Measurements from ENCODE around the gene CPN1. TPM values are rescaled to one million over a fixed set of nuclear protein-coding genes. Genes with fewer than 3 reads are reported as not detected.

Gene CPN1
- total and polyA plus RNA-seq, 2 experiments from 2014 or later, result not detected

DNA sequence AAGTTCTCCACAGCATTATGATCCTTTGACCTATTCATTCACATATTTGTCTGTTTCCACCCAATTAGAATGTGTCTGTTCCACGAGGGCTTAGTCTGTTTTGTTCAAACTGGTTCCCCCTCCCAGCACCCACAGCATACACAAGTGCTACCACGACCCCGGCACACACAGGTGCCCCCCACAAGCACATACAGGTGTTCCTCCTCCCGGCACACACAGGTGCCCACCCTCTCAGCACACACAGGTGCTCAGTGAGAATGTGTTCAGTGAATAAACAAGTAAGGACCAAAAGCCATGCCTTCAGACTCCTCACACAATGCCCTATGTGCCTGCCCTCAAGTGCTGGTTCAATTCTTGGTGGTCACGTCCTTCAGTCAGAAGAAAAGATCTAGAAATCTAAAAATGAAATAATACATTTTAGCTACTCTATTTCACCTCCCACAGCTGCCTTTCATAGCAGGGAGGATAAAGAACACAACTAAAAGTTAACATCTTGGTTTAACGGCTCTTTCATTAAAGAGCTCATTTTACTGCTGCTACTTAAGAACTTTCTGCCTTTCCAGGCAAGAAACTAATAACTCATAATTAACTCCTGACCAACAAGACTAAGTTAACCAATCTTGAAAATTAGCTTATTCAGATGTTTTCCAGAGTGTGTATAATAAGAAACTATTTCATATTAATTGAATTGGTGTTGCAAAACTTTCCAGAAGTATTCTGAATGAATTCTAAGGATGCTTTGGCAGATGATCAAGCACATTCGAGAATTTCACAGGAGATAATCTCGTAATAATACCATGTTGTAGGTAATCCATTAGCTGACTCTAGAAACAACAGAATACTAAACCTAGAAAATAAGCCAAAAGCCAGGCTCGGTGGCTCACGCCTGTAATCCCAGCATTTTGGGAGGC, 74.2 kb downstream of the CPN1 start:
- no peaks in the 10 kb centered on the region for H3K9me3 ChIP-seq (ENCODE audit: low read depth)
- H3K4me2 ChIP-seq (ENCODE audit: unreplicated experiment), result peak overlapping the region; percentile 93
- no peak overlapping the region for H2AFZ ChIP-seq
- peaks cover 64% of the 10 kb centered on the region for H3K79me2 ChIP-seq (ENCODE audit: insufficient read depth)
- H3K27ac ChIP-seq, result peak overlapping the region; percentile 86
- no peaks in the 10 kb centered on the region for H4K20me1 ChIP-seq (ENCODE audit: insufficient read depth)
- H3K9me2 ChIP-seq (ENCODE audit: insufficient read depth), result no peaks in the 10 kb centered on the region
- H3F3A ChIP-seq (ENCODE audit: insufficient read depth), result peaks cover 61% of the 10 kb centered on the region
- H3K36me3 ChIP-seq (ENCODE audit: low read depth), result peaks cover 5% of the 10 kb centered on the region; the same call in 1 of the 2 replicates
- peak; percentile 45 for DNase-seq
- no peaks in the 10 kb centered on the region for H3K27me3 ChIP-seq (replicated peaks; ENCODE audit: insufficient read depth)
- H3K9ac ChIP-seq, result peak overlapping the region; percentile 85
- TF ChIP-seq EZH2phosphoT487 (IDR thresholded peaks at IDR 0.05; ENCODE audit: insufficient read depth, low read depth) (no peak), EZH2 (IDR thresholded peaks at IDR 0.05; ENCODE audit: insufficient read depth, poor library complexity, severe bottlenecking) (no peak)
- 16% methylated on average over 10 of the region's 10 CpGs for WGBS, 2 experiments (ENCODE audit: low coverage in 1 of 2, low lambda C conversion rate in 2 of 2, missing lambda C conversion rate in 2 of 2)
- peaks cover 43% of the 10 kb centered on the region for H3K4me1 ChIP-seq (ENCODE audit: insufficient read depth)
- in situ Hi-C loops (cut with MboI), result no loop called here
- H3K4me3 ChIP-seq, result peak overlapping the region; percentile 91

DNA sequence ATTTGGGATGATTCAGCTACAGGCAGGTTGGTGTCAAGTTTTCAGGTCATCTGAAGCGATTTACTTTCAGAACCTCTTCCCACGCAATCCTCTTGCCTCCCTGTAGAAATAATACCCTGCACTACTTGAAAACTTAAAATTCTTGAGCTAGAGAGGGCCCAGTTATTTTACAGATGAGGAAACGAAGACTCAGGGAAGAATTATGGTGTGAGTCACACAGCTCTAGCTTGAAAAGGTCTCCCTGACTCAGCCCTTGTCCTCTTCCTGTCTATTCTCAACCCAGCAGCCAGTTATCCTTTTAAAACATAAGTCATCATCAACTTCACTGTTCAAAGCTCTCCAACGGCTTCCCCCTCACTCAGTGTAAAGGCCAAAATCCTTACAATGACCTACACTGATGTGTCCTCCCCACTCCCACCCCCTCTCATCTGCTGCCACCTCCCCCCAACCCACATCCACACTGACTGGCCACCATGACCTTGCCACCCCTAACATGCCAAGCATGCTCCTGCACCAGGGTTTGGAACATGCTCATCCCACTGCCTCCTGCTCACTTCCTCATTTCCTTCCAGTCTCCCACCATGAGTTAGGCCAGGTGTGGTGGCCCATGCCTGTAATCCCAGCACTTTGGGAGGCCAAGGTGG, 75.3 kb downstream of the CPN1 start:
- peaks cover 53% of the 10 kb centered on the region for H3K4me1 ChIP-seq (ENCODE audit: insufficient read depth)

DNA sequence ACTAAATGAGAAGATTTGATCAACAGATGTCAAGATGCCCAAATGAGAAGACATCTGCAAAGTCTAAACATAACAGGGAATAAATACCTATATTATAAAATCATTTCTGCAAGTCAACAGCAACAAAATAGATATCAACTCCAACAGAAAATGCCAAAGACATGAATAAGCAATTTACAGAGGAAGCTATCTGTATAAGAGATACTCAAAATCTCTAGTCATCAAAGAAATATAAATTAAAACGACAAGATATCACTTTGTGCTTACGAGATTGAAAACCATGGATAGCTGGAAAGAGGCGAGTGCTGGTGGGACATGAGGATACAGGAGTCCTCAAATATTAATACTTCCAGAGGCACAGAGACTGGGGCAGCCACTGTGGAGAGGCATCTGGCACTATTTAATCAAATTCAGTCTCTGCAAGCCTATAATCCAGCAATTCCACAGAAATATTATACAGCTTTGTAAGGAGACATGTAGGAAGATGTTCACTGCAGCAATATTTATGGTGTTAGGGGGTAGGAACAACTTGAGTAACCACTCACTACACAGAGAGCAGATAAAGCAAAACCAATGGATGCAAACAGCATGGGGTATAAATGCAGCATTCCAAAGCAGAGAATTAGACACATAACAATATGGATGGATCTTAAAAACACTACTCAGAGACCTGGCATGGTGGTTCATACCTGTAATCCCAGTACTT, 76.7 kb downstream of the CPN1 start:
- peak overlapping the region; percentile 67 for H3K9ac ChIP-seq

More for the DNA sequence above, 75.3 kb downstream of the CPN1 start:
- TF ChIP-seq EZH2 (IDR thresholded peaks at IDR 0.05; ENCODE audit: insufficient read depth, poor library complexity, severe bottlenecking) (no peak), EZH2phosphoT487 (IDR thresholded peaks at IDR 0.05; ENCODE audit: insufficient read depth, low read depth) (no peak)
- Histone ChIP-seq H3K36me3 (ENCODE audit: low read depth) (peaks cover 5% of the 10 kb centered on the region; the same call in 1 of the 2 replicates), H4K20me1 (ENCODE audit: insufficient read depth) (no peaks in the 10 kb centered on the region), H3K27ac (peak overlapping the region; percentile 86), H3K79me2 (ENCODE audit: insufficient read depth) (peaks cover 75% of the 10 kb centered on the region), H3F3A (ENCODE audit: insufficient read depth) (peaks cover 69% of the 10 kb centered on the region), H3K27me3 (replicated peaks; ENCODE audit: insufficient read depth) (no peaks in the 10 kb centered on the region), H3K9me3 (ENCODE audit: low read depth) (no peaks in the 10 kb centered on the region), H3K9me2 (ENCODE audit: insufficient read depth) (no peaks in the 10 kb centered on the region), H3K4me3 (peak overlapping the region; percentile 91), H3K9ac (peak overlapping the region; percentile 85), H3K4me2 (ENCODE audit: unreplicated experiment) (peak overlapping the region; percentile 93), H2AFZ (no peak overlapping the region)
- in situ Hi-C loops (cut with MboI), result no loop called here
- 0% methylated on average over 4 of the region's 4 CpGs for WGBS, 2 experiments (ENCODE audit: low coverage in 1 of 2, low lambda C conversion rate in 2 of 2, missing lambda C conversion rate in 2 of 2)
- peak; percentile 98 for DNase-seq

DNA sequence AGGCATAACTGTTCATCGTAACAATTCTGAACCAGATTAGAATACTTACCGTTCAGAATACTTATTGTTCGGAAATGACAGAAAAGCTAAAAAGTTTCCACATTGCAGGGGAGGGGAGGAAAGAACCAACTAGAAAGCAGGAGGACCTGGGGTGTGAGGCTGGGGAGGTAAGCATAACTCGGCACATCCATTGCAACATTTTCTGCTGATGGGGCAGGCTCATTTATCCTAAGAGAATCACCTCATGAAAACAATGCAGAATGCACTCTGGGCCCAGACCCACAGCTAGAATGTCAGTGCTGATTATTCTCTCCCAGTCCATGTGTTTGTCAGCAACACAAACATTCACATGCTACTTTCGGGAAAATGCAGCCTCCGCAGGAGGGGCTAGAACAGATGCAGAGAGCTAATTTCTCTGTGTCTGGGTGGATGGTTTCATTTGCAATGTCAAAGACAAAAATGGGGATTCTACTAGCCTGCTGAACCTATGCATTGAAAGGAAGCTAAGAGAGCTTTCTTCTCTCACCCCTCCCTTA, 81.5 kb downstream of the CPN1 start:
- WGBS, 2 experiments (ENCODE audit: low coverage in 1 of 2, low lambda C conversion rate in 2 of 2, missing lambda C conversion rate in 2 of 2), result 80 to 83% methylated on average over 6 of the region's 6 CpGs
- H3K27me3 ChIP-seq (replicated peaks; ENCODE audit: insufficient read depth), result no peaks in the 10 kb centered on the region
- peaks cover 45% of the 10 kb centered on the region for H3K4me1 ChIP-seq (ENCODE audit: insufficient read depth)
- no peak for DNase-seq
- no peaks in the 10 kb centered on the region for H3K9me3 ChIP-seq (ENCODE audit: low read depth)
- H4K20me1 ChIP-seq (ENCODE audit: insufficient read depth), result no peaks in the 10 kb centered on the region
- peaks cover 8% of the 10 kb centered on the region; the same call in 1 of the 2 replicates for H3K36me3 ChIP-seq (ENCODE audit: low read depth)
- in situ Hi-C loops (cut with MboI), result no loop called here
- H3K9me2 ChIP-seq (ENCODE audit: insufficient read depth), result no peaks in the 10 kb centered on the region
- H3K4me2 ChIP-seq (ENCODE audit: unreplicated experiment), result no peak overlapping the region
- TF ChIP-seq EZH2 (IDR thresholded peaks at IDR 0.05; ENCODE audit: insufficient read depth, poor library complexity, severe bottlenecking) (no peak), EZH2phosphoT487 (IDR thresholded peaks at IDR 0.05; ENCODE audit: insufficient read depth, low read depth) (no peak)
- H3K79me2 ChIP-seq (ENCODE audit: insufficient read depth), result peaks cover 100% of the 10 kb centered on the region
- H3K4me3 ChIP-seq, result no peak overlapping the region
- peaks cover 36% of the 10 kb centered on the region for H3F3A ChIP-seq (ENCODE audit: insufficient read depth)
- no peak overlapping the region for H2AFZ ChIP-seq
- no peak overlapping the region for H3K27ac ChIP-seq
- no peak overlapping the region for H3K9ac ChIP-seq

More for the DNA sequence above, 76.7 kb downstream of the CPN1 start:
- 42 to 51% methylated on average over 3 of the region's 3 CpGs for WGBS, 2 experiments (ENCODE audit: low coverage in 1 of 2, low lambda C conversion rate in 2 of 2, missing lambda C conversion rate in 2 of 2)
- no peaks in the 10 kb centered on the region for H3K9me2 ChIP-seq (ENCODE audit: insufficient read depth)
- TF ChIP-seq EZH2phosphoT487 (IDR thresholded peaks at IDR 0.05; ENCODE audit: insufficient read depth, low read depth), result no peak
- no peak for TF ChIP-seq EZH2 (IDR thresholded peaks at IDR 0.05; ENCODE audit: insufficient read depth, poor library complexity, severe bottlenecking)
- no peaks in the 10 kb centered on the region for H4K20me1 ChIP-seq (ENCODE audit: insufficient read depth)
- H3K4me2 ChIP-seq (ENCODE audit: unreplicated experiment), result peak overlapping the region; percentile 68
- peaks cover 5% of the 10 kb centered on the region; the same call in 1 of the 2 replicates for H3K36me3 ChIP-seq (ENCODE audit: low read depth)
- in situ Hi-C loops (cut with MboI), result no loop called here
- no peaks in the 10 kb centered on the region for H3K27me3 ChIP-seq (replicated peaks; ENCODE audit: insufficient read depth)
- H3K9me3 ChIP-seq (ENCODE audit: low read depth), result no peaks in the 10 kb centered on the region
- H3K4me3 ChIP-seq, result peak overlapping the region; percentile 62
- H3K79me2 ChIP-seq (ENCODE audit: insufficient read depth), result peaks cover 89% of the 10 kb centered on the region
- peaks cover 58% of the 10 kb centered on the region for H3F3A ChIP-seq (ENCODE audit: insufficient read depth)
- peaks cover 49% of the 10 kb centered on the region for H3K4me1 ChIP-seq (ENCODE audit: insufficient read depth)
- DNase-seq, result peak; percentile 35
- peak overlapping the region; percentile 86 for H3K27ac ChIP-seq
- no peak overlapping the region for H2AFZ ChIP-seq
